IMR-90 (cell line): Measurements from ENCODE around the gene RNF225. TPM values are rescaled to one million over a fixed set of nuclear protein-coding genes. Genes with fewer than 3 reads are reported as not detected.
A peak's percentile ranks its signal among the peaks of the same experiment; 100 is the strongest.

Source experiments
- ATAC-seq: fragments of 200-7000 bp; cut with Tn5 transposase; 2 replicates; pipeline ENCODE4 v1.9.1; 2020; ENCODE audit warnings: low read depth, mild to moderate bottlenecking, moderate library complexity
- BruUV-seq: library from RNA; stranded (reverse); fragments of 400-500 nt; replicated peaks from 2 replicates; lab custom pipeline; 2021; lab: Mats Ljungman, UMichigan
- CTCF ChIA-PET: fragments of 300-600 bp; formaldehyde crosslinking; extraction: SDS; loops from one replicate; lab custom pipeline; 2021; ENCODE audit warnings: antibody characterized with exemption; lab: Yijun Ruan, JAX
- POLR2A ChIA-PET: fragments of 300-600 bp; sonication (Branson Sonifier 250); formaldehyde crosslinking; loops from one replicate; lab custom pipeline; 2022; ENCODE audit warnings: antibody characterized with exemption; ENCODE audit not compliant: unreplicated experiment; lab: Charles Lee
- DNase-seq: peaks from one replicate; pipeline ENCODE4 v3.0.0; 2013
- H2AFZ ChIP-seq: replicated peaks from 2 replicates; pipeline ENCODE3; 2013; ENCODE audit warnings: low read length, mild to moderate bottlenecking; ENCODE audit not compliant: poor library complexity
- H2AK5ac ChIP-seq: 2 replicates; pipeline ENCODE4 v1.6.1; 2013; ENCODE audit warnings: low read depth, low read length, inconsistent platforms
- H2AK9ac ChIP-seq: replicated peaks from 2 replicates; pipeline ENCODE3; 2013; ENCODE audit warnings: mild to moderate bottlenecking, low read depth, low read length, moderate library complexity; ENCODE audit not compliant: poor library complexity
- H2BK120ac ChIP-seq: 2 replicates; pipeline ENCODE4 v1.6.1; 2013; ENCODE audit warnings: low read depth, low read length, inconsistent platforms
- H2BK15ac ChIP-seq: 3 replicates; pipeline ENCODE4 v1.6.1; 2013; ENCODE audit warnings: low read depth, low read length, inconsistent platforms
- H2BK20ac ChIP-seq: 2 replicates; pipeline ENCODE4 v1.6.1; 2013; ENCODE audit warnings: low read depth, mild to moderate bottlenecking, inconsistent platforms, low read length, moderate library complexity
- H2BK5ac ChIP-seq: 2 replicates; pipeline ENCODE4 v1.6.1; 2013; ENCODE audit warnings: mild to moderate bottlenecking, low read depth, low read length, inconsistent platforms; ENCODE audit not compliant: poor library complexity, severe bottlenecking
- H3K14ac ChIP-seq: replicated peaks from 2 replicates; pipeline ENCODE4 v1.6.1; 2013; ENCODE audit warnings: low read depth, low read length, inconsistent platforms
- H3K18ac ChIP-seq: 2 replicates; pipeline ENCODE4 v1.6.1; 2013; ENCODE audit warnings: low read depth, low read length, control low read depth
- H3K23ac ChIP-seq: 2 replicates; pipeline ENCODE4 v1.6.1; 2013; ENCODE audit warnings: low read depth, low read length, inconsistent platforms
- H3K27ac ChIP-seq: 2 replicates; pipeline ENCODE4 v1.5.1; 2013; ENCODE audit warnings: mild to moderate bottlenecking, control low read depth, low read length; ENCODE audit not compliant: insufficient read depth
- H3K27me3 ChIP-seq: 2 replicates; pipeline ENCODE4 v1.6.1; 2013; ENCODE audit warnings: low read length; ENCODE audit not compliant: control insufficient read depth, insufficient read depth
- H3K36me3 ChIP-seq: 2 replicates; pipeline ENCODE4 v1.6.1; 2013; ENCODE audit warnings: low read length, mixed read lengths; ENCODE audit not compliant: control insufficient read depth, insufficient read depth
- H3K4ac ChIP-seq: 2 replicates; pipeline ENCODE4 v1.6.1; 2013; ENCODE audit warnings: low read depth, low read length, inconsistent platforms
- H3K4me1 ChIP-seq: 2 replicates; pipeline ENCODE4 v1.6.1; 2013; ENCODE audit warnings: low read length, mixed read lengths; ENCODE audit not compliant: control insufficient read depth, insufficient read depth
- H3K4me2 ChIP-seq: 2 replicates; pipeline ENCODE4 v1.6.1; 2013; ENCODE audit warnings: low read depth, mild to moderate bottlenecking, control low read depth, low read length, moderate library complexity
- H3K4me3 ChIP-seq: 2 replicates; pipeline ENCODE4 v1.5.1; 2013; ENCODE audit warnings: low read depth, mild to moderate bottlenecking, control low read depth, low read length, moderate library complexity; ENCODE audit not compliant: insufficient read depth
- H3K56ac ChIP-seq: 2 replicates; pipeline ENCODE4 v1.6.1; 2013; ENCODE audit warnings: low read length, inconsistent platforms; ENCODE audit not compliant: insufficient read depth; ENCODE audit errors: extremely low read depth
- H3K79me1 ChIP-seq, 2 experiments: 2 replicates each; pipeline ENCODE4 v1.6.1; 2013; ENCODE audit warnings: low read length in 2 of 2, inconsistent platforms in 1 of 2, low read depth in 1 of 2
- H3K9ac ChIP-seq: 2 replicates; pipeline ENCODE4 v1.6.1; 2013; ENCODE audit warnings: low read depth, low read length, control low read depth
- H3K9me1 ChIP-seq: 2 replicates; pipeline ENCODE4 v1.6.1; 2013; ENCODE audit warnings: low read length, inconsistent platforms; ENCODE audit not compliant: insufficient read depth
- H3K9me3 ChIP-seq: 2 replicates; pipeline ENCODE4 v1.6.1; 2013; ENCODE audit warnings: low read length; ENCODE audit not compliant: control insufficient read depth, insufficient read depth
- H4K20me1 ChIP-seq: 2 replicates; pipeline ENCODE4 v1.6.1; 2013; ENCODE audit warnings: low read length, inconsistent platforms; ENCODE audit not compliant: insufficient read depth
- H4K5ac ChIP-seq: 2 replicates; pipeline ENCODE4 v1.6.1; 2013; ENCODE audit warnings: mild to moderate bottlenecking, low read depth, low read length, control low read depth
- H4K8ac ChIP-seq, 2 experiments: 2 replicates each; pipeline ENCODE4 v1.6.1; 2013; ENCODE audit warnings: low read depth in 2 of 2, low read length in 2 of 2, control low read depth in 1 of 2, inconsistent platforms in 1 of 2
- H4K91ac ChIP-seq: 2 replicates; pipeline ENCODE4 v1.6.1; 2013; ENCODE audit warnings: low read depth, low read length, inconsistent platforms; ENCODE audit not compliant: insufficient read depth
- BHLHE40 ChIP-seq: fragments of 150-350 bp; IDR thresholded peaks from 2 replicates; pipeline ENCODE4 v1.6.1; 2016; ENCODE audit warnings: mild to moderate bottlenecking, low read depth, low read length
- CEBPB ChIP-seq: IDR thresholded peaks from 2 replicates; pipeline ENCODE4 v1.6.1; 2012; ENCODE audit warnings: low read depth, low read length, improper control_type of control experiment
- CHD1 ChIP-seq: IDR thresholded peaks from 2 replicates; pipeline ENCODE4 v1.6.1; 2012; ENCODE audit warnings: low read depth, low read length, improper control_type of control experiment
- MAFK ChIP-seq: IDR thresholded peaks from 2 replicates; pipeline ENCODE4 v1.6.1; 2012; ENCODE audit warnings: low read depth, low read length, improper control_type of control experiment
- MAZ ChIP-seq: IDR thresholded peaks from 2 replicates; pipeline ENCODE4 v1.6.1; 2012; ENCODE audit warnings: low read depth, mild to moderate bottlenecking, low read length, improper control_type of control experiment, moderate library complexity, borderline replicate concordance
- MXI1 ChIP-seq: IDR thresholded peaks from 2 replicates; pipeline ENCODE4 v1.6.1; 2012; ENCODE audit warnings: low read depth, mild to moderate bottlenecking, low read length, moderate library complexity, borderline replicate concordance
- NFE2L2 ChIP-seq: fragments of 150-350 bp; IDR thresholded peaks from 2 replicates; pipeline ENCODE4 v1.6.1; 2016; ENCODE audit warnings: low read depth, mild to moderate bottlenecking, low read length
- POLR2A ChIP-seq: IDR thresholded peaks from 2 replicates; pipeline ENCODE4 v1.6.1; 2012; ENCODE audit warnings: mild to moderate bottlenecking, low read depth, low read length
- RFX5 ChIP-seq: IDR thresholded peaks from 2 replicates; pipeline ENCODE4 v1.8.0; 2012; ENCODE audit warnings: low read depth, mild to moderate bottlenecking, low read length, moderate library complexity
- SMC3 ChIP-seq: fragments of 150-350 bp; IDR thresholded peaks from 2 replicates; pipeline ENCODE4 v1.6.1; 2016; ENCODE audit warnings: low read depth, mild to moderate bottlenecking, antibody characterized with exemption, low read length, moderate library complexity
- WGBS, 2 experiments: methylation state at CpG; one replicate each; pipeline versions ENCODE4 v1.1.5 to v1.1.7; 2013; ENCODE audit warnings: missing lambda C conversion rate in 2 of 2; ENCODE audit not compliant: insufficient read length in 1 of 2; ENCODE audit errors: extremely low coverage in 2 of 2; 5-methylcytosine and 5-hydroxymethylcytosine counted together
- dilution Hi-C: fragments of 300-500 bp; cut with HindIII; formaldehyde crosslinking; loops from one replicate; pipeline ENCODE4 v1.14.3; 2018; ENCODE audit warnings: low sequenced_read_pairs; ENCODE audit not compliant: unreplicated experiment
- in situ Hi-C: fragments of 300-500 bp; cut with MboI; formaldehyde crosslinking; loops from 3 replicates; pipeline ENCODE4 v1.14.3; 2019; ENCODE audit warnings: low sequenced_read_pairs, inconsistent platforms, mixed read lengths
- intact Hi-C: fragments of 100-400 bp; cut with micrococcal nuclease; formaldehyde crosslinking; loops from 2 replicates; pipeline ENCODE4 v1.10.0; 2022
- polyA plus RNA-seq, 3 experiments: library from polyadenylated mRNA; depleted of rRNA; stranded (reverse); fragments of >200 nt; gene quantifications; 2 replicates each; pipeline ENCODE4 v1.2.3, GENCODE V29; 2012; ENCODE audit warnings: low replicate concordance in 1 of 3
- total RNA-seq: library from RNA; depleted of rRNA; stranded (reverse); fragments of >200 nt; gene quantifications from 2 replicates; pipeline ENCODE4 v1.2.3, GENCODE V29; 2012
- TF ChIP-seq, protein P1 (sequence below): fragments of 150-350 bp; IDR thresholded peaks from 2 replicates; pipeline ENCODE4 v1.6.1; 2017; ENCODE audit warnings: mild to moderate bottlenecking, antibody characterized with exemption, low read length, low read depth
- TF ChIP-seq, protein P2 (sequence below): fragments of 150-350 bp; IDR thresholded peaks from 2 replicates; pipeline ENCODE4 v1.6.1; 2016; ENCODE audit warnings: low read depth, mild to moderate bottlenecking, low read length, moderate library complexity, borderline replicate concordance

The RNF225 gene
- total and polyA plus RNA-seq, 2 of the 4 experiments (the other 2 are of a cell fraction): 0.10 TPM; not detected in 1

DNA sequence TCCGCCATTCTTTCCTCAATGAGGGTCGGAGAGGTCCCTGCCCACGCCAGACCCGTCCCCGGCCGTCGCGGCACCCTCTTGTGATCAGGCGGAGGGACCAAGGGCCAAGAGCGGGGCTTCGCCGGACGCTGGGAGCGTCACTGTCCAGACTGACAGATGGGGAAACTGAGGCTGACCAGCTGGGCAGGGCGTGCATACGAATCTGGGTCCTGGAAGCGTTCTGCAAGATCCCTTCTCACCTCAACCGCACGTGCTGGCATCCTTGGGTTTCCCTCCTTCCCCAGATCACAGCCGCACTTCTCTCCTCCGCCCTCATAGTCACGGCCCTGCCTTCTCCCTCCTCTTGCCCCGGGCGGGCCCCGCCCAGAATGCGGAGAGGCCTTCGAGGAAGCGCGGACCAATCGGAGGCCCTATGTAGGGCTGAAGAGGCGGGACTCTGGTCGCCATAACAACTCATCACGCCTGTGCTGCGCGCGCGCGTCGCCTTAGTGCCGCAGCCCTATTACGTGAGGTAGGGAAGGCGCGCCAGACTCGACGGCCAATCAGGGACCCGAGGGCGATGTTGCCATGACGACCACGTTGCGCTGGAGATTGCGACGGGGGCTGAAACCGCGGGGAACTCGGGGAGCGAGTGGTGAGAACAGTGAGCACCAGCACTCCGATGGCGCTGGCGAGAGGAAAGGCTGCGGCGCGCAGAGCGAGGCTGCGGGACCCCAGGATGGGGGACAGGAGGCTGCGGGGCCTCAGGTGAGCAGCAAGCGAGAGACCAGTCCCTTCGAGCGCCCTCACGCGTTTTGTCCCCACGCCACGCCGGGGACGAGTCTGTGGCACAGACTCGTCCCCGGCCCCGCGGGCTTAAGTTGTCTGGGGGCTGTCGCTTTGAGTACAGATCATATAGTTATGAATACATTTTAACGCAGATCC, 5.7 kb downstream of the RNF225 start:
- POLR2A ChIA-PET: no interaction called here
- BruUV-seq: no TSS peak
- dilution Hi-C loops: no loop called here

More for the DNA sequence above, 5.7 kb downstream of the RNF225 start:
- Histone ChIP-seq H3K4me2 (peak overlapping the region; percentile 93), H2AK9ac (peak overlapping the region; percentile 95), H3K18ac (no peak overlapping the region), H4K20me1 (no peaks in the 10 kb centered on the region), H2AK5ac (peak overlapping the region; percentile 88; the same call in 1 of the 2 replicates), H3K4me3 (peak overlapping the region; percentile 66), H4K91ac (peak overlapping the region; percentile 82), H3K36me3 (no peaks in the 10 kb centered on the region), H3K56ac (no peak overlapping the region), H3K27me3 (no peaks in the 10 kb centered on the region), H3K23ac (peak overlapping the region; percentile 95), H3K14ac (peak overlapping the region; percentile 86), H3K9me3 (no peaks in the 10 kb centered on the region), H2BK5ac (peak overlapping the region; percentile 48), H3K79me1 (peaks cover 0 to 10% of the 10 kb centered on the region in 2 experiments; a peak in 2 of 4 replicates), H2BK20ac (no peak overlapping the region), H4K5ac (peak overlapping the region; percentile 51), H4K8ac (peak overlapping the region; percentile 79 to 94; a peak in 3 of 4 replicates), H2AFZ (peak overlapping the region; percentile 99), H2BK120ac (peak overlapping the region; percentile 34; the same call in 1 of the 2 replicates), H3K27ac (peak overlapping the region; percentile 19; the same call in 1 of the 2 replicates), H3K4ac (peak overlapping the region; percentile 81), H3K4me1 (peaks cover 5% of the 10 kb centered on the region), H3K9ac (peak overlapping the region; percentile 60), H2BK15ac (no peak overlapping the region), H3K9me1 (no peaks in the 10 kb centered on the region)
- DNase-seq (peak; percentile 99), ATAC-seq (peak; percentile 99)
- in situ Hi-C loops: no loop called here
- peak; percentile 94 for TF ChIP-seq RFX5
- TF ChIP-seq MAZ: peak; percentile 92
- TF ChIP-seq, protein P1, sequence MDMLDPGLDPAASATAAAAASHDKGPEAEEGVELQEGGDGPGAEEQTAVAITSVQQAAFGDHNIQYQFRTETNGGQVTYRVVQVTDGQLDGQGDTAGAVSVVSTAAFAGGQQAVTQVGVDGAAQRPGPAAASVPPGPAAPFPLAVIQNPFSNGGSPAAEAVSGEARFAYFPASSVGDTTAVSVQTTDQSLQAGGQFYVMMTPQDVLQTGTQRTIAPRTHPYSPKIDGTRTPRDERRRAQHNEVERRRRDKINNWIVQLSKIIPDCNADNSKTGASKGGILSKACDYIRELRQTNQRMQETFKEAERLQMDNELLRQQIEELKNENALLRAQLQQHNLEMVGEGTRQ: peak; percentile 50
- TF ChIP-seq CHD1: no peak
- TF ChIP-seq MXI1: peak; percentile 77; the same call in 1 of the 2 replicates
- peak; percentile 89 for TF ChIP-seq POLR2A
- no peak for TF ChIP-seq SMC3
- peak; percentile 69; the same call in 1 of the 2 replicates for TF ChIP-seq CEBPB
- TF ChIP-seq, protein P2, sequence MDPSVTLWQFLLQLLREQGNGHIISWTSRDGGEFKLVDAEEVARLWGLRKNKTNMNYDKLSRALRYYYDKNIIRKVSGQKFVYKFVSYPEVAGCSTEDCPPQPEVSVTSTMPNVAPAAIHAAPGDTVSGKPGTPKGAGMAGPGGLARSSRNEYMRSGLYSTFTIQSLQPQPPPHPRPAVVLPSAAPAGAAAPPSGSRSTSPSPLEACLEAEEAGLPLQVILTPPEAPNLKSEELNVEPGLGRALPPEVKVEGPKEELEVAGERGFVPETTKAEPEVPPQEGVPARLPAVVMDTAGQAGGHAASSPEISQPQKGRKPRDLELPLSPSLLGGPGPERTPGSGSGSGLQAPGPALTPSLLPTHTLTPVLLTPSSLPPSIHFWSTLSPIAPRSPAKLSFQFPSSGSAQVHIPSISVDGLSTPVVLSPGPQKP: no peak
- peak; percentile 84 for TF ChIP-seq BHLHE40
- no peak for TF ChIP-seq NFE2L2
- TF ChIP-seq MAFK: no peak
- CTCF ChIA-PET: no interaction called here
- intact Hi-C loops: no loop called here
- WGBS, 2 experiments: 1% methylated on average over 48 of the region's 80 CpGs; no CpG with 5 or more reads in 1 of the 2 experiments
